EH (cell line): ENCODE results near the gene UMODL1.
A peak's percentile ranks its signal among the peaks of the same experiment; 100 is the strongest.

ENCODE experiments used
- DNase-seq: peaks from one replicate; pipeline ENCODE4 v3.0.0-alpha.2; 2015; ENCODE audit warnings: low read depth

UMODL1 gene

DNA sequence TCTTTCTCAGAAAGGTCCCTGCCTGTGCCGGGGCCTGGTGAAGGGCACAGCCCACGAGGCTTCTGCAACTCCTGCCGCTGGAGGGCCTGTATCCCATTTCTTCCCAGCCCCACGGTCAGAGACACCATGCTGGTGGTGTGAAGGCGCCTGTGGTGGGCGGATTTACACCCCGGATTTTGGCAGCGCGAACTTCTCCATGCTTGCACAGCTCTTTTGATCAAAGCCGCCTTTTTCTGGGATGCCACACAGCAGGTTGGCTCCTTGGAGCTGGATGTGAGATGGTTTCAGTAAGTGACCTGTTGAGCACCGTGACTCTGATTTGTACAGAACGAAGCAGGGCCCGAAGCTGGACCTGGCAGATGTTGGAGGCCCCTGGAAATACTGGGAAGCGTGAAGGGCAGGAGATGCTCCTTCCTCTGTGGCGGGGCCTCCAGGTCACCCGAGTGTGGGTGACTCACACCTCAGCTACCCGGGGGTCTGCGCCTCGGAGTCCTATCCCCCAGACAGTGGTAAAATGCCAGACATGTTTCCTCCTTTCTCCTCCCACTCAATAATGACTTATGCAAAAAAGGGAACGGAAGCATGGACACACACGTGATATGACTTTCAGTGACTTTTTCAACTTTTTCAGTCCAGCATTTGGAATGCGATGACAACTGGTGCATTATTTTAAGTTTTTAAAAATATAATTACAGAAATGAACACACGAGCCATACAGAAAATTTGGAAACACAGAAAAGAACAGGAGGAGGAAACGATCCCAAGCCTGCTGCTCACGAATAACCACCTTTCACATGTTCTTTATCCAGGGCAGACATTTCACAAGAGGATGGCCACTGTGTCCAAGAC, 9.0 kb downstream of the UMODL1 start:
- DNase-seq: peak; percentile 65

- peak; percentile 91 for DNase-seq
Observed at GRCh38 chr21:42080788-42081083, 9.6 kb downstream of the UMODL1 start.

- DNase-seq: no peak
Observed at GRCh38 chr21:42081138-42081537, 10.0 kb downstream of the UMODL1 start.

- no peak for DNase-seq
Observed at GRCh38 chr21:42081931-42082381, 10.8 kb downstream of the UMODL1 start.

DNA sequence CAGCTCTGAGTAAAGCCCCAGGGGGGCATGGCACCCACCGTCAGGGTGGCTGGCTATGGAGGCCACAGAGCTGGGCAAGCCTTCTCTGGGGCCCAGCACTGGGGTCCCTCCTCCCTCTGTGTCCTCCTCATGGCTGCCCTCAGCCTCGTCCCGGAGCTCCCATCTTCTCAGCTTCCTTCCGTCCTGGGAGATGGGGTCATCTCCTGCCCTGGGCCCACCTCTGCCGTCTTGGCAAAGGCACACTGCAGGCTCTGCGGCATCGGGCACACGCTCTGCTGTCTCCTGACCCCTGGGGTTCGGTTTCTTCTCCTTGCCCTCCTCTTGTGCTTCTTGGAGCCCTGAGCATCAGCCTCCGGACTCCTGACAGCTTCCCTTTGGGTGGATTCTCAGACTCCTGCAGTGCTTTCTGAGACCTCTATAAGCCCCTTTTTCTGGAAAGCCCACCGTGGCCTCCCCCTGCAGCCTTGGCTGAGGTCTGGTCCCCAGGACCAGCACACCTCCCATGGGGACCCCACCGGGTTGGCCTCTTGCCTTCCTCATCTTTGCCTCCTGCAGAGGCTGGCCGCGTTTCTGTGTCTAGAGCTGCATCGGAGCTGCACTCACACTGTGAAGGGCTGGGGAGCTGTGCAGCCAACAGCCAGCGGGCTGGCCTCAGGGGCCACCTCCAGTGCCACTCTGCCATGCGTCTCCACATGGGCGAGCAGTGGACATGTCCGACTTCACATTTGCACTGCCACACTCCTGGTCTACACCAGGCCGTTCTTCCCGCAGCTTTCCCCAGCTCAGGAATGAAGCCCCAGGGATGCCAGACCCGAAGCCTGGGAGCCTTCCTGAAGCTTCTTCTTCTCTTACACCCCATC, 11.6 kb downstream of the UMODL1 start:
- DNase-seq: no peak

GRCh38 chr21:42083361-42083690, 12.2 kb downstream of the UMODL1 start:
- no peak for DNase-seq

GRCh38 chr21:42084079-42084478, 13.0 kb downstream of the UMODL1 start:
- no peak for DNase-seq

DNA sequence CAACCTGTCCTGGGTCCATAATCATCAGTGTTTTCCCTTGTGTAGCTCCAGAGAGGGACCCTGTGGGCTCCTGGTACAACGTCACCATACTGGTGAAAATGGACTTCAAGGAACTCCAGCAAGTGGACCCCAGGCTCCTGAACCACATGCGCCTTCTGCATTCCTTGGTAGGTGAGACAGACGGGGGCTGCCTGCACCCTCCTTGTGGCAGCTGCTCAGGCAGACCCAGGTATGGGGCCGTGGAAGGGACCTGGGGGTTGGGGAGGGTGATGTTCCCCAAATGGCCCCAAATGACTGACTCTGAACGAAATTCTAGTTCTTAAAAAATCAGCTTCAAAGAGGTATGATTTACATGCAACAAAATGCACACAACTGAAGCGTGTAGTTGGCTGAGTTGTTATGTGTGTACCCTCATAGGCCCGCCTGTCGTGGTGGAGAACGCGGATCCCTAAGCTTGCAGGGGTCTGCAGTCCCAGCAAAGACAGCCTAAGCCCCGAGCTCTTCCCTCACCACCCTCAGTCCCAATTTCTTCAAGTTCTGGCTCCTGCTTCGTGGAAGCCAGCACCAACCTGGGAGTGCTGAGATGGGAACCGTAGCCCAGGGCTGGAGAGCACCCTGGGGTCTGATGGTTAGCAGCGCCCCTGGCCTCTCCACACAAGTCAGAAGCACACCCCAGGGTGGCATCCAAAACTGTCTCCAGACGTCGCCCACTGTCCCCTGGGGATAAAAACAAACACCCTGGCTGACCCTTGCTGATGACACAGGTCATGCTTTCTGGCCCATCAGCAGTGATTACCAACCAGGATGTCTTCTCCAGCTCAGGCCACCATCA, 14.3 kb downstream of the UMODL1 start:
- no peak for DNase-seq

DNA sequence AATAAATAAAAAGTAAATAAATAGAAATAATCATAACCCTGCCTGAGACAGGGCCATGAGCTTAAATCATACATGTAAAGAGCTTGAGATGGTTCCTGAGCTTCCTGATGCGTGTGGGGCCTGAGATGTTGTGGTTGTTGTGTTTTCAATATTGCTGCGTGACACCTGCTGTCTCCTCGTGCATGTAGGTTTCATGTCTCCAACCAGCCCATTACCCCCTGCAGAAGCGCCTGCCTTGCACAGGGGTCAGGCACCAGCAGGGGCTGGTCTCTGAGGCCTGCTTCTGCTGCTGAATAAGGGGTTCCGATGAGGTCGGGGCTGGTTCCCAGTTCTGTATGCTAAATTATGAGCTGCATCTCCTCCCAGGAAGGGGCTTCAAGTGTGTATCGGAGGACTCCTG, 15.9 kb downstream of the UMODL1 start:
- DNase-seq: no peak

- DNase-seq: no peak
Observed at GRCh38 chr21:42088148-42088547, 17.0 kb downstream of the UMODL1 start.

DNA sequence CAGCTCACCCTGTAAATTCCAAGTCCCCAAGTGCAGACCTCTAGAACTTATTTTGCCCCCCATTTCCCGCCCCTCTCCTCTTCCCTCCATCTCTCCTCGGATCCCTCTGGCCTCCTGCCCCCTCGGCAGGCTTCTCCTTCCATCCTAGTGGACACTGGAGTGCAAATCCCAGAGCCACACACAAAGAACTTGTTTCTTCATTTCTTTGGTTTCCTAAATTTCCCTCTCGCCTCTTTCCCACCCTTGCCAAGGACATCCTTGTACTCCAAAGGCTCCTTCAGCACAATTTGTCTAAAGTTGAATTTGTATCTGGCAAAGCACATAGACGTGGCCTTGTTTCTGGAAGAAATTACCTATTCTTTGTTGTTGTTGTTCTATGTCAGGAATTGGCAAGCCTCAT, 17.5 kb downstream of the UMODL1 start:
- no peak for DNase-seq

GRCh38 chr21:42089093-42089631, 18.0 kb downstream of the UMODL1 start:
- DNase-seq: no peak

DNA sequence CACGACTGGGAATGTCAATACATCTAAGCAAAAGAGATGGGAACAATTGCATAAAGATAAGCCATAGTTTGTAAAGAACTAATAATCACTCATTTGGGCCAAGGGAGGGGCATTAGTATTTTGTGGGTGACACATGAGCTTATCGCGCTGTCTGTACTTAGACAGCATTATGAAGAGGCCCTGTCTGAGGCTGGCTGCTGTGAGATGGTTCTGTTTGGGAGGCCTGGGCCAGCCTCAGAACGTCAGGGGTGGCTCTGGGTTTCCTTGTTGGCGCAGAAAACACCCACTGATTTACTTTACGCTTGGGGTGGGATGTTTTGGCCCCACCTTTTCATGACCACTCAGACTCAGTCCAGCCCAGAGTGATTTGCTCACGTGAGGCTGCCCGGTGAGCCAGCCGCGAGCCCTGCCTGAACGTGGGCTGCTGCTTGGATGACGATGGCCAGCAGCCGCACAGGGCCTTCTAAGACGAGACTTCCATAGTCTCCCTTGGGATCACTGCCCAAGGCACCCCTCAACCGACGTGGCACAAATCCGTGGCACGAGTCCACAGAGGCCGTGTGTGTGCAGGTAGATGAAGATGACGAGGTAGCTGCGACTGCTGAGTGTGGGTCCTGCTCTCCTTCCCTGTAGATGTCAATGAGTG, 18.7 kb downstream of the UMODL1 start:
- DNase-seq: no peak

GRCh38 chr21:42091899-42092508, 20.9 kb downstream of the UMODL1 start:
- no peak for DNase-seq

DNA sequence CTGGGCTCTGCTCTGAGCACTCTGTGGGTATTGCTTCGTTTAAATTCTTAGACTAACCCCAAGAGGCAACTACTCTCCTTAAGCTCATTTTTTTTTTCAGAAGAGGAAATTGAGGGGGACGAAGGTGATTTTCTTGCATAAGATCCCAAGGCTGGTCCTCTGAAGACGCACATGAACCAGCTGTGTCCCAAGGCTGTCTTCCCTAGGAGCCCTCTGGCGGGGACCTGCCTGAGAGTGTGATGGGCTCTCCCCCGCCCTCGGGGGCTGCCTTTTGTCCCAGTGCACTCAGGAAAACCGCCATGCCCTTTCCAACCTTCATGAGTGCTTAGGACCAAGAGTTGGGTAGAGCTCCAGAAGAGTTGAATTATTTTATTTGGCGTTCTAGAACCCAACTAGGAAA, 21.7 kb downstream of the UMODL1 start:
- no peak for DNase-seq

DNA sequence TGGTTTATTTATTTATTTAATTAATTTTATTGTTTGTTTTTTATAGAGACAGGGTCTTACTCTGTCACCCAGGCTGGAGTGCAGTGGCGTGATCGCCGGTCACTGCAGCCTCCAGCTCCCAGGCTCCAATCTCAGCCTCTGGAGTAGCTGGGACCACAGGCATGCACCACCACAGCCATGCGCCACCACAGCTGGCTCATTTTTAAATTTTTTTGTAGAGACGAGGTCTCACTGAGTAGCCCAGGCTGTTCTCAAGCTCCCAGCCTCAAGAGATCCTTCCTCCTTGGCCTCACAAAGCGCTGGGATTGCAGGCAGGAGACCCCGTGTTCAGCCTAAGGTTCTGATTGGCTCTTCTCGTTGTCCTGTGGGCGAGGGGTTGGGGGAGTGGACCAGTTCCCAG, 22.1 kb downstream of the UMODL1 start:
- peak; percentile 28 for DNase-seq

DNA sequence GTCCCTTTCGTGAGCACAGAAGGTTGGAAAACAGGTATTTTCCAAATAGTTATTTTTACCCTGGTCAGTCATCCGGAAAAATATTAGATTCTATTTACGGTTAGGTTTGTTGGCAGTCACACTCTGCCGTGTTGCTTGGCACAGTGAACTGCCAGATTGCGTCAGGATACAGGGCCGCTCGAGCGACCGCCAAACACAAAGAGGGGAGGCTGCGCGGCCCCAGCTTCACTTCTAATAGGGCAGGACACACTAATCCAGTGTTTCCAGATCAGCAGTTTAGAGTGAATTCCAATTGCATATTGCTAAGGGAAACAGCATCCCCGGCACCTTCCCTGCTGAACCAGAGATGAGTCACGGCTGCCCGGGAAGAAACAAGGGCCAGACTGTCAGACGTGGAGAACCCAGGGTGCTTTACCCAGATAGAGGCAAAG, 22.9 kb downstream of the UMODL1 start:
- DNase-seq: peak; percentile 91

DNA sequence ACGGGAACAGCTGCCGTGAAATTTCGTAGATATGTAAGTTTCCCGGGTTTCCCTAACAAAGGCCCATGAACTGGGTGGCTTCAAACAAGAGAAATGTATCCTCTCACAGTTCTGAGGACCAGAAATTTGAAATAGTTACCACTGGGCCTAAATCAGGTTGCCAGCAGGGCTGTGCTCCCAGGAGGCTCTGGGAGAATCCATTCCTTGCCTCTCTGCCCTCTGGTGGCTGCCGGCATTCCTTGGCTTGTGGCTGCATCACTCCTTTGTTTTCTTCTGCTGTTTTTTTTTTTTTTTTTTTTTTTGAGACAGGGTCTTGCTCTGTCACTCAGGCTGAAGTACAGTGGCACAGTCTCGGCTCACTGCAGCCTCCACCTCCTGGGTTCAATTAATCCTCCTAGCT, 23.7 kb downstream of the UMODL1 start:
- DNase-seq: no peak

GRCh38 chr21:42095581-42095980, 24.5 kb downstream of the UMODL1 start:
- no peak for DNase-seq

DNA sequence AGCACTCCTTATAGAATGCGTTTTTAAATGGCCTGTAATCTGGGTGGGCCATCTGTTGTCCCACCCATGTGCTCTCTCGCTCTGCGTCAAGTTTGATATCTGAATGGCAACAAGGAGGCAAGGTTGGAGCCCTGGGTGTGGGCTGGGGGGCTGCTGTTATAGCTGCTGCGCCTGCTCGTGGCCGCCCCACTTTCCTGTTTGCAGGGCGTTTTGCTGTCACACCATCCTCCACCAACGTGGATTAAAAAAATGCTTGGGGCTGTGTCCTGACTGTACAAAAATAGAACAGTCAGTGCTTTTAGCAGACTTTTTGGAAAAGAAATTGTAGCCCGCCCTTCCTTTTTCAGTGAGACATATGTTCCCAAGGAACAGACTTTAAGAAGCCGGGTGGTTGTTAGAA, 25.4 kb downstream of the UMODL1 start:
- peak; percentile 46 for DNase-seq

GRCh38 chr21:42097274-42097673, 26.2 kb downstream of the UMODL1 start:
- no peak for DNase-seq
